ENCODE results near the gene RGS21. TPM values are rescaled to one million over a fixed set of nuclear protein-coding genes. Genes with fewer than 3 reads are reported as not detected.

The RGS21 gene
- total and polyA plus RNA-seq, 9 donors: not detected

DNA sequence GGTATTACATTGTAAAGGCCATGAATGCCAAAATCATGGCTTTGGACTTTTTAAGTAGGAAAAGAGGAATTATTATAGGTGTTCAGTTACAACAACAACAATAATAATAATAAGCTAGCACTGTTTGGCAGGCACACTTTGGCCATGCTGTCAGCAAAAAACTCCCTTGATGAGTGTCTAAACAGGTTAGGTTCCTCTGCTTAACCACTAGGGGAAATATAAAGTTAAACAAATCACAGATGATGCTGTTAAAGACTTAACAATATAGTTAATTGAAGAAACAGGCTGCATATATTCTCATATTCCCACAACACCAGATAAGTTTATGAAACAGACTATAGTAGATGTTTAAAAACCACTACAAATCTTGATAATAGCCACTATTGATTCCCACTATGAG, 46.4 kb downstream of the RGS21 start:
- no peaks in the 10 kb centered on the region for H3K36me3 ChIP-seq
- no peak overlapping the region for H3K4me3 ChIP-seq
- no peaks in the 10 kb centered on the region for H3K4me1 ChIP-seq (ENCODE audit: insufficient read depth)
- no peak overlapping the region for H3K27ac ChIP-seq
- TF ChIP-seq, protein P1, sequence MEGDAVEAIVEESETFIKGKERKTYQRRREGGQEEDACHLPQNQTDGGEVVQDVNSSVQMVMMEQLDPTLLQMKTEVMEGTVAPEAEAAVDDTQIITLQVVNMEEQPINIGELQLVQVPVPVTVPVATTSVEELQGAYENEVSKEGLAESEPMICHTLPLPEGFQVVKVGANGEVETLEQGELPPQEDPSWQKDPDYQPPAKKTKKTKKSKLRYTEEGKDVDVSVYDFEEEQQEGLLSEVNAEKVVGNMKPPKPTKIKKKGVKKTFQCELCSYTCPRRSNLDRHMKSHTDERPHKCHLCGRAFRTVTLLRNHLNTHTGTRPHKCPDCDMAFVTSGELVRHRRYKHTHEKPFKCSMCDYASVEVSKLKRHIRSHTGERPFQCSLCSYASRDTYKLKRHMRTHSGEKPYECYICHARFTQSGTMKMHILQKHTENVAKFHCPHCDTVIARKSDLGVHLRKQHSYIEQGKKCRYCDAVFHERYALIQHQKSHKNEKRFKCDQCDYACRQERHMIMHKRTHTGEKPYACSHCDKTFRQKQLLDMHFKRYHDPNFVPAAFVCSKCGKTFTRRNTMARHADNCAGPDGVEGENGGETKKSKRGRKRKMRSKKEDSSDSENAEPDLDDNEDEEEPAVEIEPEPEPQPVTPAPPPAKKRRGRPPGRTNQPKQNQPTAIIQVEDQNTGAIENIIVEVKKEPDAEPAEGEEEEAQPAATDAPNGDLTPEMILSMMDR (IDR thresholded peaks at IDR 0.05): no peak
- TF ChIP-seq POLR2A (IDR thresholded peaks at IDR 0.05) (no peak), EP300 (IDR thresholded peaks at IDR 0.05) (no peak)
- intact Hi-C loops (cut with DNase I): no loop called here
- DNase-seq: no peak
- no peaks in the 10 kb centered on the region for H3K27me3 ChIP-seq
- no peaks in the 10 kb centered on the region for H3K9me3 ChIP-seq

DNA sequence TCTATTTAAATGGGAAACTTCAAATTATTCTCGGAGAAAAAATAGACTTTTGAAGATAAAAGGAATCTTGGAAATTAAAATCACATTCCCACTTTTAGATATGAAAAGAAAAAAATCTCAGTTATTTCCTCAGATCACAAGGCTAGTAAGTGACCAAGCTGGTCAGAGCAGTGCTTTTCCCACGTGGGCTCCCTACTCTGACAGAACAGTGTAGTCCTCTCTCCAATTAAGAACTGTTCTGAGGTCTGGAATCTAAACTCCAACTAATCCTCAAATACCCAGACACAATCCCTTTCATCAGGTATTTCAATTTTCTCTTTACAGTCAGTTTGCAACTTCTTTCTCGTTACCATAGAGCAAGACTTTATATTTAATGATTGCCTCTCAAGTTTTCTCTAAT, 50.6 kb downstream of the RGS21 start:
- Histone ChIP-seq H3K36me3 (no peaks in the 10 kb centered on the region), H3K4me3 (no peak overlapping the region), H3K27ac (no peak overlapping the region), H3K27me3 (no peaks in the 10 kb centered on the region), H3K4me1 (ENCODE audit: insufficient read depth) (no peaks in the 10 kb centered on the region), H3K9me3 (no peaks in the 10 kb centered on the region)
- no peak for TF ChIP-seq EP300 (IDR thresholded peaks at IDR 0.05)
- TF ChIP-seq, protein P1 (IDR thresholded peaks at IDR 0.05): no peak
- TF ChIP-seq POLR2A (IDR thresholded peaks at IDR 0.05): no peak
- intact Hi-C loops (cut with DNase I): no loop called here
- DNase-seq: no peak
- WGBS, 3 donors: 37 to 51% (median 46%) methylated on average over 3 of the region's 3 CpGs

DNA sequence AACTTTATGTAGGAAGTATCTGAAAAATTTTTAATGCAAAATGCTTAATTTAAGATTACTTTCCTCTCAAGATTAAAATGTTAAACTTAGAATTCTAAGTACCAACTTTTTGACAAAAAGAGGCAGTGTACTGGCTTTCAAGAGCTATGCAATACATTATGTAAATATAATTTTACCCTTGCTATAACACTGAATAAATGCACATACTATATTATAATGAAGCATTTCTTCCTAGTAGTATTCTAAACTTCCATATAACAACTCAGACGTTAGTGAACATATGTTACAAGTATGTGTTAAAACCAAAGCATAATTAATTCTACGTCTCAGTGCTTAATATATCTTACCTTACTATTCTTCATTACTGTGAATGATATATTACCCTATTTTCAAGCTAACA, 58.5 kb downstream of the RGS21 start:
- no peak overlapping the region for H3K27ac ChIP-seq
- DNase-seq: no peak
- H3K4me1 ChIP-seq (ENCODE audit: insufficient read depth): no peaks in the 10 kb centered on the region
- 65 to 71% (median 69%) methylated on average over 2 of the region's 2 CpGs for WGBS, 3 donors
- no peak overlapping the region for H3K4me3 ChIP-seq
- intact Hi-C loops (cut with DNase I): no loop called here
- no peaks in the 10 kb centered on the region for H3K9me3 ChIP-seq
- no peaks in the 10 kb centered on the region for H3K36me3 ChIP-seq
- no peaks in the 10 kb centered on the region for H3K27me3 ChIP-seq
- TF ChIP-seq POLR2A (IDR thresholded peaks at IDR 0.05) (no peak), EP300 (IDR thresholded peaks at IDR 0.05) (no peak)
- TF ChIP-seq, protein P1 (IDR thresholded peaks at IDR 0.05): no peak

DNA sequence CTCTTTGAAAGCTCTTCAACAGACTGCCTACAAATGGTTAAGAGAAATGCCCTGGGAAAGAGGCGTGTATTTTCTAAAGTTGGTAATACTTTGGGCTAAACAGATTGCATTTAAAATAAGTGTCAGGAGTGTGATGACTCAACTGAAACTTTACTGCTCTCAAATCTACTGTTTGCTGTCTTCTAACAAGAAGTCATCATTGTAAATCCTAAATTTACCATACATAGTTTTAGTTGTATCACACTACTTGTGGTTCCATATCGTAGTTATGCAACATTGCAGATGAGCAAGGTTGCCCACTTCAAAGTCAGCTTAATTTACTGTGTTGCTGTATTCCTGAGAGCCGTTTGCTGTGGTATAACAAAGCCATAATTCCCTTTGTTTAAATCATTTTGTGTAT, 59.6 kb downstream of the RGS21 start:
- TF ChIP-seq, protein P1 (IDR thresholded peaks at IDR 0.05): no peak
- TF ChIP-seq EP300 (IDR thresholded peaks at IDR 0.05) (no peak), POLR2A (IDR thresholded peaks at IDR 0.05) (no peak)
- Histone ChIP-seq H3K27me3 (no peaks in the 10 kb centered on the region), H3K27ac (no peak overlapping the region), H3K36me3 (no peaks in the 10 kb centered on the region), H3K4me1 (ENCODE audit: insufficient read depth) (no peaks in the 10 kb centered on the region), H3K9me3 (no peaks in the 10 kb centered on the region), H3K4me3 (no peak overlapping the region)
- 76 to 77% (median 77%) methylated on average over 3 of the region's 3 CpGs for WGBS, 3 donors
- intact Hi-C loops (cut with DNase I): no loop called here
- no peak for DNase-seq

DNA sequence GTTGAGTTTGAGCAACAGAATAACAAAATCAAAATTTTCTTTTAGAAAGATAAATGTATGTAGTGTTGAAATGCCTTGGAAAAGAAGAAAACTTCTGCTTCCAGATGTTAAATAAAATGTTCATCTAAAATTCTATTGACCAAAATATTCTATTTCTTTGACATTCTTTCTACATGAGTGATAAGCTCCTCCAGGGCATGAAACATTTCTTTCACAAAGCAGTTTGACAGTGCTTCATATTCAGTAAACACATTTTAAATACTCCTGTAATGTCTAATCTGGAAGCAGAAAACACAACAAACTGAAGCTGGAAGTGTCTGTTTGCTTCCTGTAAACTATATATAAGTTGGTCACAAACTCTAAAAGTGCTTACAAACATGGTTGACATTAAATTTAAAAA, 61.5 kb downstream of the RGS21 start:
- no peaks in the 10 kb centered on the region for H3K36me3 ChIP-seq
- no peaks in the 10 kb centered on the region for H3K9me3 ChIP-seq
- no peak overlapping the region for H3K27ac ChIP-seq
- no peak overlapping the region for H3K4me3 ChIP-seq
- no peaks in the 10 kb centered on the region for H3K27me3 ChIP-seq
- TF ChIP-seq EP300 (IDR thresholded peaks at IDR 0.05) (no peak), POLR2A (IDR thresholded peaks at IDR 0.05) (no peak)
- TF ChIP-seq, protein P1 (IDR thresholded peaks at IDR 0.05): no peak
- intact Hi-C loops (cut with DNase I): no loop called here
- no peak for DNase-seq
- no peaks in the 10 kb centered on the region for H3K4me1 ChIP-seq (ENCODE audit: insufficient read depth)

All from ovary (tissue), 9 donors.